Hepatocyte (in vitro differentiated cells): Measurements from ENCODE around the gene APBA2. TPM values are rescaled to one million over a fixed set of nuclear protein-coding genes. Genes with fewer than 3 reads are reported as not detected.

ENCODE experiments used
- DNase-seq: peaks from one replicate; pipeline ENCODE4 v3.0.0-alpha.2; 2016; ENCODE audit warnings: low spot score
- H2AFZ ChIP-seq: fragments of 200-600 bp; sonication (generic); 2 replicates; pipeline ENCODE4 v1.6.0; 2016; ENCODE audit warnings: antibody characterized with exemption, mild to moderate bottlenecking
- H3K27ac ChIP-seq: fragments of 200-600 bp; sonication (generic); 2 replicates; pipeline ENCODE4 v1.5.1; 2016; ENCODE audit warnings: mild to moderate bottlenecking
- H3K27me3 ChIP-seq: fragments of 200-600 bp; sonication (generic); 2 replicates; pipeline ENCODE4 v1.6.1; 2016
- H3K36me3 ChIP-seq: fragments of 200-600 bp; sonication (generic); replicated peaks from 2 replicates; pipeline ENCODE4 v1.5.1; 2016; ENCODE audit warnings: low read depth; ENCODE audit not compliant: insufficient read depth
- H3K4me1 ChIP-seq: fragments of 200-600 bp; sonication (generic); 2 replicates; pipeline ENCODE4 v1.5.1; 2016; ENCODE audit warnings: mild to moderate bottlenecking, moderate library complexity; ENCODE audit not compliant: insufficient read depth
- H3K4me2 ChIP-seq: fragments of 200-600 bp; sonication (generic); 2 replicates; pipeline ENCODE4 v1.6.0; 2016
- H3K4me3 ChIP-seq: fragments of 200-600 bp; sonication (generic); 2 replicates; pipeline ENCODE4 v1.5.1; 2016; ENCODE audit warnings: mild to moderate bottlenecking
- H3K79me2 ChIP-seq: fragments of 200-600 bp; sonication (generic); 2 replicates; pipeline ENCODE4 v1.6.0; 2017; ENCODE audit warnings: mild to moderate bottlenecking
- H3K9me2 ChIP-seq: fragments of 200-600 bp; sonication (generic); replicated peaks from 2 replicates; pipeline ENCODE4 v1.6.0; 2017; ENCODE audit warnings: mild to moderate bottlenecking; ENCODE audit not compliant: insufficient read depth
- H3K9me3 ChIP-seq: fragments of 200-600 bp; sonication (generic); 2 replicates; pipeline ENCODE4 v1.5.1; 2016; ENCODE audit warnings: low read depth, mild to moderate bottlenecking
- H4K20me1 ChIP-seq: fragments of 200-600 bp; sonication (generic); 2 replicates; pipeline ENCODE4 v1.6.0; 2016; ENCODE audit warnings: mild to moderate bottlenecking; ENCODE audit not compliant: insufficient read depth, poor library complexity, severe bottlenecking
- CTCF ChIP-seq: fragments of 200-600 bp; sonication (generic); IDR thresholded peaks from 2 replicates; pipeline ENCODE4 v1.5.1; 2016; ENCODE audit warnings: antibody characterized with exemption, mild to moderate bottlenecking; ENCODE audit not compliant: poor library complexity
- EZH2 ChIP-seq: fragments of 200-600 bp; sonication (generic); IDR thresholded peaks from 2 replicates; pipeline ENCODE4 v1.6.1; 2016; ENCODE audit warnings: antibody characterized with exemption, mild to moderate bottlenecking, borderline replicate concordance
- EZH2phosphoT487 ChIP-seq: fragments of 200-600 bp; sonication (generic); IDR thresholded peaks from one replicate; pipeline ENCODE4 v1.6.1; 2018; ENCODE audit warnings: antibody characterized with exemption, mild to moderate bottlenecking, low read depth, moderate library complexity; ENCODE audit not compliant: unreplicated experiment, severe bottlenecking
- WGBS: methylation state at CpG from one replicate; pipeline ENCODE4 v1.1.6; 2016; ENCODE audit warnings: low lambda C conversion rate; ENCODE audit errors: missing lambda C conversion rate; 5-methylcytosine and 5-hydroxymethylcytosine counted together
- polyA plus RNA-seq: library from polyadenylated mRNA; unstranded; fragments of >200 nt; fragmentation: Nextera tagmentation; extraction: Ambion mirVana; gene quantifications from 2 replicates; pipeline ENCODE4 v1.2.1, GENCODE V29; 2016
- total RNA-seq: library from RNA; depleted of rRNA; stranded (reverse); fragments of >200 nt; gene quantifications from 2 replicates; pipeline ENCODE4 v1.2.3, GENCODE V29; 2014

Gene APBA2
- total and polyA plus RNA-seq, 2 experiments from 2014 or later: 8.4 to 10.1 TPM

GRCh38 chr15:29090617-29091466 lies 205.1 kb downstream of the APBA2 start:
- Histone ChIP-seq H3K27ac (no peak overlapping the region), H3K9me2 (no peaks in the 10 kb centered on the region), H3K4me2 (no peak overlapping the region), H3K36me3 (no peaks in the 10 kb centered on the region), H3K27me3 (no peaks in the 10 kb centered on the region), H3K9me3 (no peaks in the 10 kb centered on the region), H3K79me2 (no peaks in the 10 kb centered on the region), H3K4me3 (no peak overlapping the region), H2AFZ (no peak overlapping the region), H4K20me1 (no peaks in the 10 kb centered on the region), H3K4me1 (no peaks in the 10 kb centered on the region)
- TF ChIP-seq EZH2phosphoT487 (no peak), CTCF (peak; percentile 60), EZH2 (no peak)
- 83% methylated on average over 15 of the region's 15 CpGs for WGBS
- DNase-seq: peak; percentile 30

- no peaks in the 10 kb centered on the region for H3K4me1 ChIP-seq
- H3K36me3 ChIP-seq: no peaks in the 10 kb centered on the region
- H4K20me1 ChIP-seq: no peaks in the 10 kb centered on the region
- DNase-seq: no peak
- TF ChIP-seq EZH2: no peak
- no peak for TF ChIP-seq EZH2phosphoT487
- H3K27me3 ChIP-seq: no peaks in the 10 kb centered on the region
- H3K27ac ChIP-seq: no peak overlapping the region
- H3K79me2 ChIP-seq: no peaks in the 10 kb centered on the region
- no peaks in the 10 kb centered on the region for H3K9me3 ChIP-seq
- H3K4me3 ChIP-seq: no peak overlapping the region
- no peaks in the 10 kb centered on the region for H3K9me2 ChIP-seq
- 86% methylated on average over 8 of the region's 8 CpGs for WGBS
- H3K4me2 ChIP-seq: no peak overlapping the region
- no peak overlapping the region for H2AFZ ChIP-seq
These were observed 205.9 kb downstream of the APBA2 start for GRCh38 chr15:29091666-29092065.

GRCh38 chr15:29092376-29093064 lies 206.7 kb downstream of the APBA2 start:
- TF ChIP-seq EZH2 (no peak), EZH2phosphoT487 (no peak), CTCF (no peak)
- WGBS: 97% methylated on average over 14 of the region's 14 CpGs
- no peaks in the 10 kb centered on the region for H3K9me3 ChIP-seq
- no peak overlapping the region for H3K27ac ChIP-seq
- DNase-seq: no peak
- H3K36me3 ChIP-seq: no peaks in the 10 kb centered on the region
- no peak overlapping the region for H3K4me2 ChIP-seq
- no peak overlapping the region for H2AFZ ChIP-seq
- H3K4me3 ChIP-seq: no peak overlapping the region
- H3K27me3 ChIP-seq: no peaks in the 10 kb centered on the region
- no peaks in the 10 kb centered on the region for H3K9me2 ChIP-seq
- H4K20me1 ChIP-seq: no peaks in the 10 kb centered on the region
- no peaks in the 10 kb centered on the region for H3K79me2 ChIP-seq
- H3K4me1 ChIP-seq: no peaks in the 10 kb centered on the region

- no peaks in the 10 kb centered on the region for H3K36me3 ChIP-seq
- no peaks in the 10 kb centered on the region for H4K20me1 ChIP-seq
- no peaks in the 10 kb centered on the region for H3K79me2 ChIP-seq
- H3K4me2 ChIP-seq: no peak overlapping the region
- no peaks in the 10 kb centered on the region for H3K9me3 ChIP-seq
- no peaks in the 10 kb centered on the region for H3K9me2 ChIP-seq
- H2AFZ ChIP-seq: no peak overlapping the region
- H3K27ac ChIP-seq: no peak overlapping the region
- no peak for DNase-seq
- 97% methylated on average over 17 of the region's 17 CpGs for WGBS
- no peak overlapping the region for H3K4me3 ChIP-seq
- H3K4me1 ChIP-seq: no peaks in the 10 kb centered on the region
- H3K27me3 ChIP-seq: no peaks in the 10 kb centered on the region
- TF ChIP-seq EZH2 (no peak), EZH2phosphoT487 (no peak), CTCF (no peak)
These were observed 207.3 kb downstream of the APBA2 start for GRCh38 chr15:29093065-29093435.
